Colonic mucosa (tissue), 4 donors: ENCODE results near the gene ARSK. TPM values are rescaled to one million over a fixed set of nuclear protein-coding genes. Genes with fewer than 3 reads are reported as not detected.

Experiments used
- DNase-seq: peaks from one replicate; pipeline ENCODE4 v3.0.0-alpha.2; 2020
- H3K27ac ChIP-seq: fragments of 200-600 bp; one replicate; pipeline ENCODE4 v1.8.0; 2021
- H3K27me3 ChIP-seq: fragments of 200-600 bp; one replicate; pipeline ENCODE4 v1.8.0; 2021
- H3K36me3 ChIP-seq: fragments of 200-600 bp; one replicate; pipeline ENCODE4 v1.8.0; 2021
- H3K4me1 ChIP-seq: fragments of 200-600 bp; one replicate; pipeline ENCODE4 v1.8.0; 2021; ENCODE audit warnings: mild to moderate bottlenecking
- H3K4me3 ChIP-seq: fragments of 200-600 bp; one replicate; pipeline ENCODE4 v1.8.0; 2021
- H3K9ac ChIP-seq, 2 donors: one replicate each; pipeline ENCODE4 v1.7.0; 2013; ENCODE audit warnings: control low read depth in 2 of 2, low read depth in 2 of 2, low read length in 2 of 2
- H3K9me3 ChIP-seq: fragments of 200-600 bp; one replicate; pipeline ENCODE4 v1.8.0; 2021
- CTCF ChIP-seq: fragments of 200-600 bp; IDR thresholded peaks from one replicate; pipeline ENCODE4 v1.8.0; 2022; ENCODE audit warnings: antibody characterized with exemption, mild to moderate bottlenecking
- intact Hi-C: fragments of 100-400 bp; cut with DNase I; formaldehyde crosslinking; loops from one replicate; pipeline ENCODE4 v1.14.1; 2022
- total RNA-seq, 2 donors: library from RNA; stranded (reverse); fragmentation: NEBNext Ultra II Directional in 1 of 2; extraction: Animal tissue kit (Norgen Biotek cat#: 25700) in 1 of 2; gene quantifications; one replicate each; pipeline ENCODE4 v1.2.1, GENCODE V29; 2021
- donor health status: healthy.
- donor health status: DM: no; HTN: no; CAD: no.
- donor health status: DM: no; HTN: no; CAD: no.

Gene ARSK
- total RNA-seq, 2 donors from 2014 or later = 3.7 to 4.3 TPM

- no peaks in the 10 kb centered on the region for H3K9me3 ChIP-seq
- H3K27ac ChIP-seq = no peak overlapping the region
- intact Hi-C loops = no loop called here
- DNase-seq = no peak
- peaks cover 6% of the 10 kb centered on the region for H3K4me1 ChIP-seq
- TF ChIP-seq CTCF = no peak
- H3K4me3 ChIP-seq = no peak overlapping the region
- no peaks in the 10 kb centered on the region for H3K27me3 ChIP-seq
- no peaks in the 10 kb centered on the region for H3K36me3 ChIP-seq
- H3K9ac ChIP-seq = no peak overlapping the region
Observed at GRCh38 chr5:95626701-95627100, 71.8 kb downstream of the ARSK start.

- Histone ChIP-seq H3K4me3 (no peak overlapping the region), H3K36me3 (no peaks in the 10 kb centered on the region), H3K9me3 (no peaks in the 10 kb centered on the region), H3K4me1 (peaks cover 6% of the 10 kb centered on the region), H3K27ac (peak overlapping the region; percentile 26), H3K27me3 (no peaks in the 10 kb centered on the region), H3K9ac (peak overlapping the region in 1 of 2 donors; percentile 15)
- no peak for DNase-seq
- TF ChIP-seq CTCF = no peak
- intact Hi-C loops = no loop called here
Observed at GRCh38 chr5:95627971-95628810, 73.3 kb downstream of the ARSK start.

GRCh38 chr5:95628933-95629332, 74.0 kb downstream of the ARSK start:
- Histone ChIP-seq H3K9ac (peak overlapping the region in 1 of 2 donors; percentile 15), H3K9me3 (no peaks in the 10 kb centered on the region), H3K27ac (peak overlapping the region; percentile 26), H3K27me3 (no peaks in the 10 kb centered on the region), H3K36me3 (no peaks in the 10 kb centered on the region), H3K4me1 (peaks cover 6% of the 10 kb centered on the region), H3K4me3 (no peak overlapping the region)
- DNase-seq = no peak
- TF ChIP-seq CTCF = no peak
- intact Hi-C loops = no loop called here

- DNase-seq = no peak
- Histone ChIP-seq H3K4me1 (peaks cover 6% of the 10 kb centered on the region), H3K9ac (no peak overlapping the region), H3K9me3 (no peaks in the 10 kb centered on the region), H3K27me3 (no peaks in the 10 kb centered on the region), H3K4me3 (no peak overlapping the region), H3K27ac (no peak overlapping the region), H3K36me3 (no peaks in the 10 kb centered on the region)
- intact Hi-C loops = no loop called here
- TF ChIP-seq CTCF = no peak
Observed at GRCh38 chr5:95630394-95630917, 75.6 kb downstream of the ARSK start.

GRCh38 chr5:95631255-95631958, 76.5 kb downstream of the ARSK start:
- no peak overlapping the region for H3K4me3 ChIP-seq
- H3K9me3 ChIP-seq = no peaks in the 10 kb centered on the region
- H3K27ac ChIP-seq = no peak overlapping the region
- no peak overlapping the region for H3K9ac ChIP-seq
- TF ChIP-seq CTCF = no peak
- H3K36me3 ChIP-seq = no peaks in the 10 kb centered on the region
- DNase-seq = no peak
- intact Hi-C loops = no loop called here
- H3K27me3 ChIP-seq = no peaks in the 10 kb centered on the region
- H3K4me1 ChIP-seq = peaks cover 6% of the 10 kb centered on the region
